IMR-90 (cell line): ENCODE results near the gene AMBP.

ENCODE experiments used
- BHLHE40 ChIP-seq: fragments of 150-350 bp; IDR thresholded peaks from 2 replicates; pipeline ENCODE4 v1.6.1; 2016; ENCODE audit warnings: mild to moderate bottlenecking, low read depth, low read length
- CEBPB ChIP-seq: IDR thresholded peaks from 2 replicates; pipeline ENCODE4 v1.6.1; 2012; ENCODE audit warnings: low read depth, low read length, improper control_type of control experiment
- CTCF ChIP-seq: conservative IDR thresholded peaks from 2 replicates; pipeline ENCODE4 v1.5.1; 2012; ENCODE audit warnings: mild to moderate bottlenecking, low read depth, low read length, improper control_type of control experiment
- FOS ChIP-seq: fragments of 150-350 bp; IDR thresholded peaks from 2 replicates; pipeline ENCODE4 v1.6.1; 2016; ENCODE audit warnings: low read depth, low read length
- MAZ ChIP-seq: IDR thresholded peaks from 2 replicates; pipeline ENCODE4 v1.6.1; 2012; ENCODE audit warnings: low read depth, mild to moderate bottlenecking, low read length, improper control_type of control experiment, moderate library complexity, borderline replicate concordance
- MXI1 ChIP-seq: IDR thresholded peaks from 2 replicates; pipeline ENCODE4 v1.6.1; 2012; ENCODE audit warnings: low read depth, mild to moderate bottlenecking, low read length, moderate library complexity, borderline replicate concordance
- NFE2L2 ChIP-seq: fragments of 150-350 bp; IDR thresholded peaks from 2 replicates; pipeline ENCODE4 v1.6.1; 2016; ENCODE audit warnings: low read depth, mild to moderate bottlenecking, low read length
- POLR2A ChIP-seq: IDR thresholded peaks from 2 replicates; pipeline ENCODE4 v1.6.1; 2012; ENCODE audit warnings: mild to moderate bottlenecking, low read depth, low read length
- RAD21 ChIP-seq: IDR thresholded peaks from 2 replicates; pipeline ENCODE4 v1.6.1; 2012; ENCODE audit warnings: low read length, improper control_type of control experiment
- RFX5 ChIP-seq: IDR thresholded peaks from 2 replicates; pipeline ENCODE4 v1.8.0; 2012; ENCODE audit warnings: low read depth, mild to moderate bottlenecking, low read length, moderate library complexity
- SMC3 ChIP-seq: fragments of 150-350 bp; IDR thresholded peaks from 2 replicates; pipeline ENCODE4 v1.6.1; 2016; ENCODE audit warnings: low read depth, mild to moderate bottlenecking, antibody characterized with exemption, low read length, moderate library complexity
- USF2 ChIP-seq: fragments of 150-350 bp; IDR thresholded peaks from 2 replicates; pipeline ENCODE4 v1.6.1; 2017; ENCODE audit warnings: mild to moderate bottlenecking, antibody characterized with exemption, low read length, low read depth

DNA sequence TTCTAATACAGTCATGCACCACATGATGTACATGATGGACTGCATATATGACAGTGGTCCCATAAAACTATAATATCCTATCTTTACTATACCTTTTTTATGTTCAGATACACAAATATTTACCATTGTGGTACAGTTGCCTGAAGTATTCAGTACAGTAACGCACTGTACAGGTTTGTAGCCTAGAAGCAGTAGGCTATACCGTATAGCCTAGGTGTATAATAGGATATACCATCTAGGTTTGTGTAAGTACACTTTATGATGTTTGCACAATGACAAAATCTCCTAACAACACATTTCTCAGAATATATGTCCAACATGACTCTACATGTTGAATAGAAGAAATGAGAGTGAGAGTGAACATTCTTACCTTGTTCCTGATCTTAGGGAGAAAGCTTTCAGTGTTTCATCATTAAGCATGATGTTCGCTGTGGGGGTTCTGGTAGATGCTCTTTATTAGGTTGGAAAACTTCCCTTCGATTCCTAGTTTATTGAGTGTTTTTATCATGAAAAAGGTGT is 31.8 kb downstream of the AMBP start:
- no peak for TF ChIP-seq CTCF
- TF ChIP-seq RAD21: no peak
- no peak for TF ChIP-seq POLR2A
- no peak for TF ChIP-seq USF2
- no peak for TF ChIP-seq SMC3
- TF ChIP-seq FOS: no peak
- no peak for TF ChIP-seq RFX5
- no peak for TF ChIP-seq NFE2L2
- TF ChIP-seq BHLHE40: no peak
- TF ChIP-seq CEBPB: no peak
- TF ChIP-seq MAZ: no peak
- TF ChIP-seq MXI1: no peak
